HG02571 (cell line): ENCODE measurements around the gene IGFBP1.

Source experiments
- ATAC-seq: cut with Tn5 transposase; IDR thresholded peaks from one replicate; pipeline ENCODE4 v1.9.1; 2021; ENCODE audit warnings: mild to moderate bottlenecking, moderate library complexity; ENCODE audit not compliant: unreplicated experiment

IGFBP1 gene

GRCh38 chr7:45901566-45901965 is 13.3 kb downstream of the IGFBP1 start:
- ATAC-seq: no peak

GRCh38 chr7:45902820-45903219 is 14.5 kb downstream of the IGFBP1 start:
- ATAC-seq: no peak

- ATAC-seq: no peak
These were observed 21.3 kb downstream of the IGFBP1 start for GRCh38 chr7:45909561-45909960.

GRCh38 chr7:45910855-45911254 is 22.6 kb downstream of the IGFBP1 start:
- no peak for ATAC-seq

GRCh38 chr7:45911311-45911710 is 23.0 kb downstream of the IGFBP1 start:
- no peak for ATAC-seq

- ATAC-seq: no peak
These were observed 24.7 kb downstream of the IGFBP1 start for GRCh38 chr7:45912972-45913371.

GRCh38 chr7:45914911-45915310 is 26.6 kb downstream of the IGFBP1 start:
- ATAC-seq: no peak

GRCh38 chr7:45915606-45916005 is 27.3 kb downstream of the IGFBP1 start:
- ATAC-seq: no peak

GRCh38 chr7:45917064-45917463 is 28.8 kb downstream of the IGFBP1 start:
- ATAC-seq: no peak

- peak; percentile 77 for ATAC-seq
These were observed 29.4 kb downstream of the IGFBP1 start for GRCh38 chr7:45917658-45918057.

- no peak for ATAC-seq
These were observed 30.3 kb downstream of the IGFBP1 start for GRCh38 chr7:45918556-45918955.

GRCh38 chr7:45919231-45919784 is 31.0 kb downstream of the IGFBP1 start:
- no peak for ATAC-seq

- no peak for ATAC-seq
These were observed 31.7 kb downstream of the IGFBP1 start for GRCh38 chr7:45919993-45920459.

- no peak for ATAC-seq
These were observed 32.5 kb downstream of the IGFBP1 start, which contains the start of gene IGFBP3 for GRCh38 chr7:45920502-45921380. IGFBP3 (minus strand) TSS chr7:45921272; CDS start chr7:45921140, 132 bp downstream.

GRCh38 chr7:45921381-45921698 is 33.1 kb downstream of the IGFBP1 start:
- ATAC-seq: no peak

GRCh38 chr7:45921699-45922519 is 33.6 kb downstream of the IGFBP1 start:
- no peak for ATAC-seq

- no peak for ATAC-seq
These were observed 34.5 kb downstream of the IGFBP1 start for GRCh38 chr7:45922810-45923209.

GRCh38 chr7:45923290-45923689 is 35.0 kb downstream of the IGFBP1 start:
- no peak for ATAC-seq

- ATAC-seq: no peak
These were observed 35.5 kb downstream of the IGFBP1 start for GRCh38 chr7:45923818-45924217.

- no peak for ATAC-seq
These were observed 36.0 kb downstream of the IGFBP1 start for GRCh38 chr7:45924283-45924682.

GRCh38 chr7:45927721-45928120 is 39.4 kb downstream of the IGFBP1 start:
- no peak for ATAC-seq

GRCh38 chr7:45930967-45931366 is 42.7 kb downstream of the IGFBP1 start:
- no peak for ATAC-seq
